ENCODE results near the gene CRKL.
A peak's percentile ranks its signal among the peaks of the same experiment; 100 is the strongest.

The CRKL gene

GRCh38 chr22:20986365-20986764 is 69.2 kb downstream of the CRKL start:
- no peak for DNase-seq

- no peak for DNase-seq
Measured at GRCh38 chr22:20987375-20987774, 70.2 kb downstream of the CRKL start.

- DNase-seq, result no peak
Measured at GRCh38 chr22:20988573-20989322, 71.5 kb downstream of the CRKL start.

- no peak for DNase-seq
Measured at GRCh38 chr22:20989323-20990138, 72.3 kb downstream of the CRKL start.

GRCh38 chr22:20990184-20991180 is 73.3 kb downstream of the CRKL start:
- no peak for DNase-seq

- DNase-seq, result no peak
Measured at GRCh38 chr22:20991252-20992055, 74.2 kb downstream of the CRKL start.

GRCh38 chr22:20992056-20992442 is 74.8 kb downstream of the CRKL start:
- DNase-seq, result no peak

- DNase-seq, result no peak
Measured at GRCh38 chr22:20992456-20993303, 75.5 kb downstream of the CRKL start.

- no peak for DNase-seq
Measured at GRCh38 chr22:20993304-20994127, 76.3 kb downstream of the CRKL start.

GRCh38 chr22:20994128-20994901 is 77.1 kb downstream of the CRKL start:
- DNase-seq, result no peak

- no peak for DNase-seq
Measured at GRCh38 chr22:20994902-20995241, 77.7 kb downstream of the CRKL start.

GRCh38 chr22:20995329-20996030 is 78.3 kb downstream of the CRKL start:
- DNase-seq, result no peak

GRCh38 chr22:20996031-20996410 is 78.8 kb downstream of the CRKL start:
- DNase-seq, result no peak

- peak; percentile 59 for DNase-seq
Measured at GRCh38 chr22:20996598-20997535, 79.7 kb downstream of the CRKL start.

- no peak for DNase-seq
Measured at GRCh38 chr22:20997536-20998257, 80.5 kb downstream of the CRKL start.

- DNase-seq, result peak; percentile 62
Measured at GRCh38 chr22:20998411-20999336, 81.5 kb downstream of the CRKL start.
